OCI-LY7 (cell line): ENCODE results near the gene CFAP69.

Experiments
- EZH2phosphoT487 ChIP-seq: fragments of 200-600 bp; sonication (generic); IDR thresholded peaks from 2 replicates; pipeline ENCODE4 v1.6.1; 2018; ENCODE audit warnings: low read depth, borderline replicate concordance, mild to moderate bottlenecking, mixed run types, antibody characterized with exemption, low read length, moderate library complexity, mixed read lengths
- TF ChIP-seq, protein P1 (sequence below): fragments of 200-600 bp; sonication (generic); conservative IDR thresholded peaks from 2 replicates; pipeline ENCODE4 v1.5.1; 2014; ENCODE audit warnings: mild to moderate bottlenecking, antibody characterized with exemption, low read length, moderate library complexity, mixed read lengths

DNA sequence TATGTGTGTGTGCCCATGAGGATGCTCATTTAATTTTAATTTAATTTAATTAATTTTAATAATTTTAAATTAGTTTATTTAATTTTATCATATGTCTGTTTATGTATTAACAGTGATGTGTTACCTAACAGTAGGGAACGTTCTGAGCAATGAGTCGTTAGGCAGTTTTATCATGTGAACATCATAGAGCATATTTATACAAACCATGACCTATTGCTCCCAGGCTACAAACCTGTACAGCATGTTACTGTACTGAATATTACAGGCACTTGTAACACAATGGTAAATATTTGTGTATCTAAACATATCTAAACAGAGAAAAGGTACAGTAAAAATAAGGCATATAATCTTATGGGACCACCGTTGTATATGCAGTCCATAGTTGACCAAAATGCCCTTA is 13.7 kb upstream of the CFAP69 start:
- TF ChIP-seq, protein P1, sequence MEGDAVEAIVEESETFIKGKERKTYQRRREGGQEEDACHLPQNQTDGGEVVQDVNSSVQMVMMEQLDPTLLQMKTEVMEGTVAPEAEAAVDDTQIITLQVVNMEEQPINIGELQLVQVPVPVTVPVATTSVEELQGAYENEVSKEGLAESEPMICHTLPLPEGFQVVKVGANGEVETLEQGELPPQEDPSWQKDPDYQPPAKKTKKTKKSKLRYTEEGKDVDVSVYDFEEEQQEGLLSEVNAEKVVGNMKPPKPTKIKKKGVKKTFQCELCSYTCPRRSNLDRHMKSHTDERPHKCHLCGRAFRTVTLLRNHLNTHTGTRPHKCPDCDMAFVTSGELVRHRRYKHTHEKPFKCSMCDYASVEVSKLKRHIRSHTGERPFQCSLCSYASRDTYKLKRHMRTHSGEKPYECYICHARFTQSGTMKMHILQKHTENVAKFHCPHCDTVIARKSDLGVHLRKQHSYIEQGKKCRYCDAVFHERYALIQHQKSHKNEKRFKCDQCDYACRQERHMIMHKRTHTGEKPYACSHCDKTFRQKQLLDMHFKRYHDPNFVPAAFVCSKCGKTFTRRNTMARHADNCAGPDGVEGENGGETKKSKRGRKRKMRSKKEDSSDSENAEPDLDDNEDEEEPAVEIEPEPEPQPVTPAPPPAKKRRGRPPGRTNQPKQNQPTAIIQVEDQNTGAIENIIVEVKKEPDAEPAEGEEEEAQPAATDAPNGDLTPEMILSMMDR, result no peak
- TF ChIP-seq EZH2phosphoT487, result no peak
